ENCODE data around the gene RAB5B.

The RAB5B gene

GRCh38 chr12:55973599-55974307 lies at the start of gene RAB5B:
Gene RAB5B (plus strand): TSS chr12:55974078. CDS start chr12:55986961, 12,883 bp downstream.
- peaks cover 27% of the 10 kb centered on the region for H3K4me1 Mint-ChIP-seq
- no peaks in the 10 kb centered on the region for H3K9me3 Mint-ChIP-seq
- no peak within 1 kb of the TSS for H3K27ac Mint-ChIP-seq
- no peak within 1 kb of the TSS for H3K4me3 Mint-ChIP-seq
- H3K27me3 Mint-ChIP-seq = no peaks in the 10 kb centered on the region
- DNase-seq = peak; percentile 99
- peaks cover 25% of the 10 kb centered on the region for H3K36me3 Mint-ChIP-seq
- CTCF ChIA-PET = interaction anchor here (0.8 to 2.0 kb wide), 9 partner anchors 11 to 235 kb away, joined by 3 to 14 read pairs (median 4); partner anchors contain the start of genes DGKA, ORMDL2, SARNP and SUOX

- no peaks in the 10 kb centered on the region for H3K9me3 Mint-ChIP-seq
- H3K4me3 Mint-ChIP-seq = peak overlapping the region; percentile 92
- DNase-seq = no peak
- peaks cover 46% of the 10 kb centered on the region for H3K36me3 Mint-ChIP-seq
- peak overlapping the region; percentile 100 for H3K27ac Mint-ChIP-seq
- CTCF ChIA-PET = interaction anchor here (0.9 to 3.7 kb wide), 8 partner anchors 9 to 187 kb away, joined by 3 to 66 read pairs (median 5); partner anchors contain the start of genes DNAJC14, ORMDL2 and SARNP
- no peaks in the 10 kb centered on the region for H3K27me3 Mint-ChIP-seq
- peaks cover 58% of the 10 kb centered on the region for H3K4me1 Mint-ChIP-seq
Measured at GRCh38 chr12:55925371-55925770, 48.5 kb upstream of the RAB5B start.

- H3K9me3 Mint-ChIP-seq = no peaks in the 10 kb centered on the region
- H3K36me3 Mint-ChIP-seq = peaks cover 45% of the 10 kb centered on the region
- peaks cover 57% of the 10 kb centered on the region for H3K4me1 Mint-ChIP-seq
- CTCF ChIA-PET = interaction anchor here (0.7 to 3.7 kb wide), 11 partner anchors 9 to 187 kb away, joined by 3 to 66 read pairs (median 4); partner anchors contain the start of gene DNAJC14
- peak overlapping the region; percentile 100 for H3K27ac Mint-ChIP-seq
- H3K27me3 Mint-ChIP-seq = no peaks in the 10 kb centered on the region
- peak; percentile 33 for DNase-seq
- H3K4me3 Mint-ChIP-seq = peak overlapping the region; percentile 92
Measured at GRCh38 chr12:55925870-55926737, 47.8 kb upstream of the RAB5B start.

- Mint-ChIP-seq H3K4me1 (peaks cover 50% of the 10 kb centered on the region), H3K27ac (peak overlapping the region; percentile 100), H3K9me3 (no peaks in the 10 kb centered on the region), H3K4me3 (peak overlapping the region; percentile 92), H3K36me3 (peaks cover 48% of the 10 kb centered on the region), H3K27me3 (no peaks in the 10 kb centered on the region)
- DNase-seq = peak; percentile 97
- CTCF ChIA-PET = interaction anchor here (0.6 to 3.7 kb wide), 10 partner anchors 10 to 188 kb away, joined by 3 to 66 read pairs (median 4); partner anchors contain the start of genes DNAJC14, ORMDL2 and SARNP
Measured at GRCh38 chr12:55926738-55927587, 46.9 kb upstream of the RAB5B start.

- peaks cover 50% of the 10 kb centered on the region for H3K36me3 Mint-ChIP-seq
- H3K27ac Mint-ChIP-seq = peak within 1 kb of the TSS; percentile 100
- peak within 1 kb of the TSS; percentile 92 for H3K4me3 Mint-ChIP-seq
- no peaks in the 10 kb centered on the region for H3K9me3 Mint-ChIP-seq
- no peaks in the 10 kb centered on the region for H3K27me3 Mint-ChIP-seq
- DNase-seq = peak; percentile 86
- CTCF ChIA-PET = interaction anchor here (0.6 to 3.7 kb wide), 4 partner anchors 10 to 112 kb away, joined by 3 to 66 read pairs (median 4); partner anchors contain the start of genes ORMDL2 and SARNP
- H3K4me1 Mint-ChIP-seq = peaks cover 44% of the 10 kb centered on the region
Measured at GRCh38 chr12:55927588-55928502, 46.0 kb upstream of the RAB5B start, which contains the start of gene PYM1. Gene PYM1 (minus strand): TSS chr12:55927894. CDS start chr12:55927761, 133 bp downstream.

GRCh38 chr12:55929306-55929791 lies 44.5 kb upstream of the RAB5B start:
- H3K4me1 Mint-ChIP-seq = peaks cover 48% of the 10 kb centered on the region
- CTCF ChIA-PET = interaction anchor here (2.7 kb wide), 1 partner anchor 10 kb away, joined by 18 read pairs; no protein-coding TSS in a partner anchor
- peaks cover 59% of the 10 kb centered on the region for H3K36me3 Mint-ChIP-seq
- H3K9me3 Mint-ChIP-seq = no peaks in the 10 kb centered on the region
- DNase-seq = peak; percentile 95
- H3K27ac Mint-ChIP-seq = peak overlapping the region; percentile 100
- H3K27me3 Mint-ChIP-seq = no peaks in the 10 kb centered on the region
- H3K4me3 Mint-ChIP-seq = peak overlapping the region; percentile 92

GRCh38 chr12:55930771-55931316 lies 43.0 kb upstream of the RAB5B start, which contains the start of gene DGKA:
Gene DGKA (plus strand): TSS chr12:55931162. CDS start chr12:55936504, 5,342 bp downstream.
- H3K27me3 Mint-ChIP-seq = no peaks in the 10 kb centered on the region
- peaks cover 48% of the 10 kb centered on the region for H3K4me1 Mint-ChIP-seq
- H3K4me3 Mint-ChIP-seq = peak within 1 kb of the TSS; percentile 92
- peak; percentile 95 for DNase-seq
- H3K36me3 Mint-ChIP-seq = peaks cover 60% of the 10 kb centered on the region
- CTCF ChIA-PET = interaction anchor here (0.7 to 2.7 kb wide), 5 partner anchors 9 to 192 kb away, joined by 3 to 18 read pairs (median 3); partner anchors contain the start of genes DNAJC14 and RAB5B
- no peaks in the 10 kb centered on the region for H3K9me3 Mint-ChIP-seq
- H3K27ac Mint-ChIP-seq = peak within 1 kb of the TSS; percentile 100

- Mint-ChIP-seq H3K9me3 (no peaks in the 10 kb centered on the region), H3K4me1 (peaks cover 48% of the 10 kb centered on the region), H3K27ac (peak overlapping the region; percentile 100), H3K36me3 (peaks cover 64% of the 10 kb centered on the region), H3K27me3 (no peaks in the 10 kb centered on the region), H3K4me3 (peak overlapping the region; percentile 92)
- CTCF ChIA-PET = interaction anchor here (2.7 kb wide), 1 partner anchor 8 kb away, joined by 18 read pairs; no protein-coding TSS in a partner anchor
- DNase-seq = peak; percentile 26
Measured at GRCh38 chr12:55931317-55931779, 42.5 kb upstream of the RAB5B start.

- CTCF ChIA-PET = interaction anchor here (2.7 kb wide), 1 partner anchor 8 kb away, joined by 18 read pairs; no protein-coding TSS in a partner anchor
- DNase-seq = peak; percentile 57
- Mint-ChIP-seq H3K36me3 (peaks cover 66% of the 10 kb centered on the region), H3K4me1 (peaks cover 52% of the 10 kb centered on the region), H3K9me3 (no peaks in the 10 kb centered on the region), H3K27ac (peak overlapping the region; percentile 100), H3K27me3 (no peaks in the 10 kb centered on the region), H3K4me3 (peak overlapping the region; percentile 92)
Measured at GRCh38 chr12:55931780-55932550, 41.9 kb upstream of the RAB5B start.

- H3K27me3 Mint-ChIP-seq = no peaks in the 10 kb centered on the region
- H3K4me3 Mint-ChIP-seq = peak overlapping the region; percentile 92
- peaks cover 67% of the 10 kb centered on the region for H3K36me3 Mint-ChIP-seq
- CTCF ChIA-PET = interaction anchor here (0.8 to 2.6 kb wide), 3 partner anchors 112 to 193 kb away, joined by 3 to 16 read pairs (median 4); no protein-coding TSS in a partner anchor
- H3K9me3 Mint-ChIP-seq = no peaks in the 10 kb centered on the region
- peak overlapping the region; percentile 100 for H3K27ac Mint-ChIP-seq
- H3K4me1 Mint-ChIP-seq = peaks cover 58% of the 10 kb centered on the region
- DNase-seq = peak; percentile 62
Measured at GRCh38 chr12:55932551-55932910, 41.3 kb upstream of the RAB5B start.

- no peaks in the 10 kb centered on the region for H3K9me3 Mint-ChIP-seq
- CTCF ChIA-PET = interaction anchor here (0.8 to 2.6 kb wide), 4 partner anchors 52 to 194 kb away, joined by 3 to 16 read pairs (median 4); no protein-coding TSS in a partner anchor
- peaks cover 69% of the 10 kb centered on the region for H3K36me3 Mint-ChIP-seq
- peak; percentile 40 for DNase-seq
- H3K4me3 Mint-ChIP-seq = peak overlapping the region; percentile 92
- H3K27ac Mint-ChIP-seq = peak overlapping the region; percentile 100
- peaks cover 62% of the 10 kb centered on the region for H3K4me1 Mint-ChIP-seq
- H3K27me3 Mint-ChIP-seq = no peaks in the 10 kb centered on the region
Measured at GRCh38 chr12:55933169-55933798, 40.6 kb upstream of the RAB5B start.

Measured in activated naive CD4-positive, alpha-beta T cell treated with anti-CD3 and anti-CD28 coated beads, Interleukin-2, amount 10 ng/mL, durations not matched to agents 7 days and 5 days (primary cell).